HG02943 (cell line): ENCODE results near the gene GTF2A1.
A peak's percentile ranks its signal among the peaks of the same experiment; 100 is the strongest.

ENCODE experiments used
- ATAC-seq: cut with Tn5 transposase; IDR thresholded peaks from one replicate; pipeline ENCODE4 v1.9.1; 2021; ENCODE audit warnings: mild to moderate bottlenecking, low read depth, moderate library complexity; ENCODE audit not compliant: unreplicated experiment

GTF2A1 gene

DNA sequence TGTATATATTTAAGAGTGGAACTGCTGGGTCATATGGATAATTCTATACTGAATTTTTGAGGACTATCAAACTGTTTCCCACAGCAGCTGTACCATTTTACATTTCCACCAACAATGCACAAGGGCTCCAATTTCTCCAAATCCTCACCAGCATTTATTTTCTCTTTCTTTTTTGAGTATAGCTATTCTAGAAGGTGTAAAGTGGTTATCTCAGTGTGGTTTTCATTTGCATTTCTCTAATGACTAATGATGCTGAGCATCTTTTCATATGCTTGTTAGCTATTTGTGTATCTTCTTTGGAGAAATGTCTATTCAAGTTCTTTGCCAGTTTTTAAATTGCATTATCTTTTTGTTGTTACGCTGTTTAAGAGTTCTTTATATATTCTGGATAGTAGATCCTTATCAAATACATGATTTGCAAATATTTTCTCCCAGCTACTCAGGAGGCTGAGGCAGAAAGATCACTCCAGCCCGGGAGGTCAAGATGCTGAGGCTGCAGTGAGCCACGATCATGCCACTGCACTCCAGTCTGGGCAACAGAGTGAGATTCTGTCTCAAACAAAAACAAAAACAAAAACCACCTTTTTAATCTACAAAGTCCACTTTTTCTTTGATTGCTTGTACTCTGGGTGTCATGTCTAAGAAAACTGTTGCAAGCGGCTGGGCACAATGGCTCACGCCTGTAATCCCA lies 32.8 kb downstream of the GTF2A1 start:
- ATAC-seq: peak; percentile 69

DNA sequence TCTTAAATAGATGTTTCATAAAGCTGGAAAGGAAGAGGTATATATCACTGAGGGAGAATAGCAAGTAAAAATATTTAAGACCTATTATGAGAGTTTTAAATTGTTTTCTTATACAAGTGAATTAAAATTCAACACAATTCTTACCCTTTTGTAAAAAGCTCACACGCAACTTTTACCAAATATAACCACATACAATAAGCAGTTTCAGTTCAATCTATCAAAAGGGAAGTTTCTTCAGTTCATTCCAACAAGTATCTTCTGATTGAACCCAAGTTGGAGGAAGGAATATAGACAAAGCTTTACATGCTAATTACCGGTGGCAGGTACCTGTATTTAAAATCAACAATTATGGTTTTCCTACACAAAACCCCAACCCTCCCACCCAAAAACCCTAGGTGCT lies 41.1 kb downstream of the GTF2A1 start:
- no peak for ATAC-seq

DNA sequence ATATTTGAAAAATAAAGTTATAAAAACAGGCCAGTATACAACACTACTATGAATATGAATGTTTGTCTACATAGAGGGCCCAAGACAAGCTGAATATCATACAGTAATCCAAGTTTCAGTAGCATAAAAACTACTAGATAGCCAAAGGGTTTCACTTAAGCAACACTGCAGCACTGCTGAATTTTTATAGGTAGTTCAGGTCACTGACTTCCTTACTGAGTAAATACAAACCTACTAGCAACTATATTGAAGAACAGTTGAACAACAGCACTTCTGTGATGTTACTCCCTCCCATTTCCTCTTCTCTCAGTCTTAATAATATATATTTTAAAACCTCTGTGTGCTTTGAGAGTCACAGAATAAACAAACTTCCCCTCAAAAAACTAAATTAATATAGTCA lies 42.7 kb downstream of the GTF2A1 start:
- no peak for ATAC-seq

DNA sequence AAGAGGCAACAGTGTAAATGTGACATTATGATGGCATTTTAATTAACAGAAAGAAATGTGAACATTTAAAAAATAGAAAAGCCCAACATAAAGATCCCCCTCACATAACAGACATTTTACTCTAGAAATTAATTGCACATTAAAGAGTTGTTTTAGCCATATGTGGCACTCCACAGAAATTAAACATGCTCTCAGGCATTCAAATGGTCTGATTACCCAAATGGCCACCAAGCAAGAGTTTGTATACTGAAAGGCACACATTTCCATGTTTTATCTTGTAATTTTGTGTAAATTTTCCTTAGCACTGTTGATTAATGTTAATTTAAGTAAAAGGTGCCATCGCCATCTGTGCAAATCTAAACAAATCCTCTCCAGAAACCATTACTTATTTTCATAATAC lies 43.5 kb downstream of the GTF2A1 start:
- no peak for ATAC-seq

DNA sequence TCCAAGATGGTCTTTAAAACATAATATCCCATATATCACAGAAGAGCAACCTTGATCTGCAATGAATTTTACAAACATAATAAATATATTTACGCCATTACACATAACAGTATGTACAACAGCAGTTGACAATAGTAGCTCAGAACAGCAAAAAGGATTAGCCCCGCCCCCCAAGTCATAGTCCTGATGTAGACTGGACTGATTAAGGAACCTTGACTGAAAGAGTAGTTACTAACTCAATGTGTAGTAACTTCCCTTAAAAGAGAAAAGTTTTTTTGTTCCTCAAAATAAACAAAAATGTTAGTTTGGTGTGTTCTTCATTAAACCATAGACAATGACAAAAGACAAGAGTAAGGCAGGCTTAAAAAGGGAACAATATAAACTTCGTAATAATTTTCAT lies 44.5 kb downstream of the GTF2A1 start:
- no peak for ATAC-seq

DNA sequence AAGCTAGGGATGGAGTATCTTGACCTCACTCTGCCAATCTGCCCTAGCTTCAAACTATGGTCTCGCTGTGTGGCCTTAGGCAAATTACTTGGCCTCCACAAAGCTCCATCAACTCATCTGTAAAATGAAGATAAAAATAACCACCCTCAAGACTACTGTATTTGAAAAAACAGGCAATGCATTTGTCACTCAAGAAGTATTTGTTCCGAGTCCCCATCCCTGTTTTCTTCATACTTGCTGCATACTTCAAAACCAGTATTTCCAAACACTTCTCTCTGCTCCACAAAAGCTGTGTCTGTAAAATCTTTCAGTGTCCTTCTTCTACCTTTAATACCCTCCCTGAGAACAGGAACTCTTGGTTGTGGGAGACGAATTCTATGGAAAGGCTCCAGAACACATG lies 47.9 kb downstream of the GTF2A1 start:
- ATAC-seq: no peak

DNA sequence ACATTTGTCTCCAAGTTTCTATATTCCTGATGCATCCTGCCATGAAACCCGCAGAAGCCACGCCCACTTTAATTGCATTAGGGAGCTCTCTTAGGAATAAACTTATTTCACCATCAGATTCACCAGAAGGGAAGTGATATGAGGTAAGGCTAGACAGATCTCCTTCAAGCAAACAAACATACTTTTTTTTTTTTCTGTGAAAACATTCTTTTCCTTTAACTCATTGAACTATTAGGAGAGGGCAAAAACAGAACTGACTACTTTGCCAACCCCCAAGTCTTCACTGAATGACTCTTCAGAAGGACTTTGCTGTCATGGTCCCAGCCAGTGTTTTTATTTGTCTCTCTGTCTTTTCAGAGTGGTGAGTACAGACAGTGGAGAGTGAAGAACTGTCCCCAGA lies 48.4 kb downstream of the GTF2A1 start:
- ATAC-seq: no peak

DNA sequence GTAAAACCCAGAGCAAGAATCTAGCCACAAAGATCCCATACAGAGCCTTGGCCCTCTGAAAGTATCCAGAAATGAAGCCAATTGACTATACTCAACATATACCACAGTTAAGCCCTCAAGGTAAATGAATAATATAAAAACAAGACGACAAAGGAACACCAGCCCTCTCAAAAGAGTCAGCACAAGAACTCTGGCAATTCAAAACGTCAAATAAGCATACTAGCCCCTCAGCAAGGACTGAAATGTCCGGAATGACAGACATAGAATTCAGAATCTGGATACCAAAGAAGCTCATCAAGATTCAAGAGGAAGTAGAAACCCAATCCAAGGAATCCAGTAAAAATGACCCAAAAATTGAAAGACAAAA lies 49.9 kb downstream of the GTF2A1 start:
- no peak for ATAC-seq

DNA sequence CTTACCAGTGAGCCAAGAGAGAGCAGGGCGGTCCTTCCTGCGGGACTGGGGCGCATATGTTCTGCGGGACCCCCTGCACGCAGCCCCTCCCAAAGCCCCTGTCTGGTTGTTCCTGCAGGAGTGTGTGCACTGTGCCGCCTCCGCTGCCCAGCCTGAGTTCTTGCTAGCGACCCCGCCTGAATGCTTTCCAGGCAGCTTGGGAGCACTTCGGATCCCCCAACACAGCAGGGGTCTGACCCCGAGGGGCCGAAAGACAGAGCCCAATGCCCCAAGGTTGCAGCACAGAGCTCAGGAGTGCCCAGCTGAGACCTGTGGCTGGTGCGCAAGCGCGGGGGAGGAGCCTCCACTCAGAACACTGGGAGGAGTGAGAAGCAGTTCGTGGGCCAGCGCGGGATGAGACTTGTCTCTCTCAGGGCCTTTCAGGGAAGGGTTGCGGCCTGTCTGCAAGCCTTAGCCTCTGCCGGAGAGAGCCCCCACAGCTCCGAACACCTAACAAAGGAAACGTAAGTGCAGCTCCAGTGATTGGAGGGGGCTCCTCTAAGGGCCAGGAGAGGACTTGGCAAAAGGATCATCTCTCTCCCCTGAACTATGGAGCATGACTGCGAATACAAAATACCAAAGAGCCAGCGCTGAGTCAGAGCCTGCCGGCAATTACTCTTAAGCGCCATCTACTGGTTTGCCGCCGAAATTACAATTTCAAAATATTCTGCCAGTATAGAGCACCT lies 50.5 kb downstream of the GTF2A1 start:
- peak; percentile 98 for ATAC-seq

DNA sequence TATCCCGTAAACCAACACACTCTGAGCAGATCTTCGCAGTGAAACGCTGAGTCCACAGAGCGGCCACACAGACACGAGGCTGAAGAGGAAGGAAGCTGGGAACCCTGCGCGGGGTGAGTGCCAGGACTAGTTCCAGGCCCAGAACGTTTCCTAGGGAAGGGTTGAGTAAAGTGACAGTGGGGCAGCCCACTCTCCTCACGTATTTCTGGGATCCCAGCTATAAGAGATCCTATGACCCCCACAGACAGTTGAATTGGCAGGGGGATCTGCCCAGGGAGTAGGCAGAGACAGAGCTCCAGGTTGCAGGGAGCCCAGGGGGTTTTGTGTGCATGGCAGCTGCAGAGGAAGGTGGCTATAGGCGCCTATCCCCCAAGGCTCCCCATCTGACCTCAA lies 51.1 kb downstream of the GTF2A1 start:
- peak; percentile 29 for ATAC-seq

DNA sequence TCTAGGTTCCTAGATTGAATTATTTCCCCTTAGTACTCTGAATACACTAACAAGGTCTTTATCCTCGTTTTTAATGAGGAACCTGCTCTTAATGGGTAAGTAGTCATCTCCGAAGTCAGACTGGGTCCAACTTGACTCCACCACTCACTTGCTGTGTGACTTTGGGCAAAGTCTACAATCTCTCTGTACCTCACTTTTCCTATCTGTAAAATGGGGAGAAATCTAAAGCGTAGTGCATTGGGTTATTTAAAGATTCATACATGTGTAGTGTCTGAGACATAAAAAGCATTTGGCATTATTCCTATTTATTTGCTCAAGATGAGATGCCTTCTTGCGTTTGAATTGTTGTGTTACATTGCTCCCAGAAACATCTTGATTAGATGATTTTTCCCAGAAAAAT lies 51.5 kb downstream of the GTF2A1 start:
- no peak for ATAC-seq

DNA sequence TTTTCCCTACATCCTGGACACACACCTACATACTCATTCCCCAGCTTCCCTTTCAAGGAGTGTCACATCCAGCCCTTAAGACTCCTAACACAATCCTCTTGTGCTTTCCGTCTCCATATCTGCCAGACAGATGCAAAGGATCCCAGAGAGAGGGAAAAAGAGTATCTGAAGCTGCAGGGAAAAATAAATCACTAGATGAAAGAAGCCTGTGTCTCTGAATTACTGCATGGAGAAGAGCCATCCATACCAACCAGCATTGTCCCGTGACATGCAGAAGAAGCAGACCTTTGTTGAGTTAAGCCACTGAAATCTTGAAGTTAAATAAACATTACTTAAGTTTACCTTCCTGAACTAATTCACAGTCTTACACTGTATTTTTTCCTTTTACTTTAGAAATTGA lies 54.6 kb downstream of the GTF2A1 start:
- no peak for ATAC-seq

DNA sequence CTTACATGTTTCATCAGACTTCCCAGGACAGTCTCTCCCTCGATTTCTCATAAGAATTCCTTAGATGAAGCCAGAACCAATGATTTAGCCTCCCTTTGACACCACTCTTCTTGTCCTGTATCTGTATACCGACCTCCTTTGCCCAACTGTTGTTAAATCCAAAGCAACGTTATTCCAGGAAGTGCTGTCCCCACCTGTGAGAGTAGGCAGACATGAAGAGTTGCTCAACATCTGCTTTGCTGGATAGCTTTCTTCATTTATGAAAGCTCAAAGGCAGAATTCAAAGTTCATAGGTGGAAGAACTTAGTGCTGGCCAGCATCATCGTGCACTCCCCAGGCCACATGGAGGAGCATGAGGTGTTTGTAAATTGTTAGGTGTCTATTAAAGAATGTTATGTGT lies 55.6 kb downstream of the GTF2A1 start:
- ATAC-seq: no peak

DNA sequence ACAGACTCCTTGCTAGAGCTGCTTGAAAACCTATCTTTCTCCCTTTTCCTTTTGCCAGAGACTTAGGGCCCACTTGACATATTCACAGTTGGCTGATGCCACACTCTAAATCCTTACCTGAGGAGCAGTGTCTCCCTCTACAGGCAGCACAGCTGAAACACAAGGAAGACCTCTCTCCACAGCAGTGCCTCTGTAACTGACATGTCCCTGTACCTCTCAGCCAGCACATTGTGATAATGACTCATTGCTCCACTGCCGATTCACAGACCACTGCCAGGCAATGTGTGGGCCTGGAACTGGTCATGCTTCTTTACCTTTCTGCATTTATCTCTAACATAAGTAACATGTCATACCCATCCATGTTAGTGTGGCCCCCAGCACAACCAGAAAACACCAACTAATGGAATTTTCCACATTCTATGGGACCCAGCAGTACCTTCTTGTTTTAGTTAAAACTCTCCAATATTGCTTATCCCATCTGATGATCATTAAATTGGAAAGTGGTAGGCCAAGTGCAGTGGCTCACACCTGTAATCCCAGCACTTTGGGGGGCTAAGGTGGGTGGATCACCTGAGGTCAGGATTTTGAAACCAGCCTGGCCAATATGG lies 56.5 kb downstream of the GTF2A1 start:
- ATAC-seq: peak; percentile 77

DNA sequence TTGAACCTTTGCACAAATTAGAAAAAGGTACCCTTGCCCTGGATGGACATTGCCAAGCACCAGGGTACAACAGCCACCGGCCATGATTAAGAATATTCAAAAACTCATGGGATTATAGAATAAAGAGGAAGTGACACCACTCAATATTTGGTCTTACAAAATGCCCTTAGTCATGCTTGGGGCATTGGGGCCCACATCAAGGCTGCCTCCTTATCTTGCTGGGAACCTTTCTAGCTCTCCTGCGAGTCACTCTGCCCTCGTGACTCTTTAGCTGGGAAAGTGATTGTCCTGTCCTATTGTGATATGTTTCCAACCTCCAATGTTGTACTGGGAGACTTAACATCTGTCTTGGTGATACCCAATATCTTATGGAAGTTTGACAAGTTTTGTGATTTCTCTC lies 57.8 kb downstream of the GTF2A1 start:
- no peak for ATAC-seq

DNA sequence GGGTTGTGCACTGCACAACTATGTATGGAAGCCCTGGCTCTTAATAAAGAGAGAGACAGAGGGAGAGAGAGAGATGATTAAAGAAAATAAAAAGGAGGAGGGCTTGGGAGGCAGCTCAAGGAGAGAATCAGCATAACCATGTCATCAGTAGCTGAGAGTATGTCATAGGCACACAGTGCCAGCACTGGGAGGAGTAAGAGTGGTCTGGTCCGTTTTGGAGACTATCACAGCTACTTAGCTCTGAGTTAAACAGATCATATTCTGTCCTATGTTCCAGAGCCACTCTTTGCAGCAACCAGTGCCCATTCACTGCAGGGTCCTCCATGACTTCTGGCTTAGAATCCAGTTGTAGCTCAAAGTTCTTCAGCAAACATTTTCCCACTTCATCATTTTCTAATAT lies 59.0 kb downstream of the GTF2A1 start:
- ATAC-seq: no peak

DNA sequence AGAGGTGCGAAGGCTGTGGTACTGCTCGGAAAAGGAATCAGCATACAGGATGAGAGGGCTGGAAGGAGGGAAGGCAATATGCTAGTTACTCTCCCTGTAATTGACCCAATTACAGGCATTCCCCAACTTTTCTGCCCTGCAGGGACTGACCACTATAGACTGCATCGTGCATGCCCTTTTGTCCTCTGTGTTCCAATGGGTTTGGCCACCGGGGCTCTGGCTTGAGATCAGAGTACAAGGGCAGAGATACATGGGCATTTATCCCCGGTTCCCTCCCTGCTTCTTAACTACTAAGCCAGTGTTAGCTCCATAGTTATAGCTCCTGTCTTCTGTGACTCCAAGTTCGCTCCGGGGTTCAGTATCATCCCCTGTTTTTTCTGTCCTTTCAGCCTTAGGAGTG lies 59.7 kb downstream of the GTF2A1 start:
- no peak for ATAC-seq

DNA sequence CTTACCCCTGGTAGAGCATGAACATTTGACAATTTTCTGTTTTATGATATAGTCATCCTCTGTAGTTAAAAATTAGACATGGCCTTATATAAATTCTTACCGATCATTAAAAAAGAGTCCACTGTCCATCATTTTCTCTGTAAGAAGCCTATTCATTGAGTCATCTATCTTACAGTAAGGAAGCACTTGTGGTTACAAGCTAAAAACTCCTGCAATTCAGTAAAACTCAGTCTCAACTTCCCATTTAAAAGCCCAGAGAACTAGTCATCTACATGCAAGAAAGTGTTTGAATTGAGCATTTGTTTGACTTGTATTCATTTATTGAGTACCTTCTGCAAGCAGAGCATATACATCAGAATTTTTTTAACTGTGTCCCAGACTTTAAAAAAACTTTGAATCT lies 63.3 kb downstream of the GTF2A1 start:
- no peak for ATAC-seq

DNA sequence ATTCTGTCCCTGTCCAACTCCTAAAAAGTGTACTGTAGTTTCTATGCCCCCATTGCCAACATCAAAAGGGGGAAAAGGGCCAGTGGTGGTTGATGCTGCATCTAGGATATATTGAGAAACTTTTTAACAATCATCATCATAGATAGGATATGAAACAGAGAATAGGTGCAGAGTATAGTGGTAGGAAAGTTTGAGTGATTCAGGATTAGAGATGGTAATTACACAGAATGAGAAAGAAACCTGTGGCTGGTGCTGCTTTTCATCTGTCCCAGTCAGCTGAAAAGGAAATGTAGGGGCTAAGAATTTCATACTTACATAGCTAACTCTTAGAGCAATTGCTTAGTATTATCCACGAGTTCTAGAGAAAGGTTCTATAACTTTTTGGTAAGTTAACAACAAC lies 67.6 kb downstream of the GTF2A1 start:
- no peak for ATAC-seq

DNA sequence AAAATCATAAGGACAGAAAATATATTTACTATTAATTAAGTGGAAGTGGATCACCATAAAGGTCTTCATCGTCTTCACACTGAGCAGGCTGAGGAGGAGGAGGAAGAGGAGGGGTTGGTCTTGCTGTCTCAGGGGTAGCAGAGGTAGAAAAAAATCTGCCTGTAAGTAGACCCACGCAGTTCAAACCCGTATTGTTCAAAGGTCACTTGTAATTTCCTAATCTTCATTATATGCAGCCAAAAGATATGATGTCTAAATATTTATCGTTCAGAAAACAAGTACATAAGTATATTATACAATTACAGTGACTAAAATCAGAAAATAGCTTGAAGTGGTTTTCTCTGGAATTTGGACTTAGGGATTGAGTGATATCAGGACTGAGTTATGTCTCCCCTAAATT lies 72.1 kb downstream of the GTF2A1 start:
- ATAC-seq: no peak

DNA sequence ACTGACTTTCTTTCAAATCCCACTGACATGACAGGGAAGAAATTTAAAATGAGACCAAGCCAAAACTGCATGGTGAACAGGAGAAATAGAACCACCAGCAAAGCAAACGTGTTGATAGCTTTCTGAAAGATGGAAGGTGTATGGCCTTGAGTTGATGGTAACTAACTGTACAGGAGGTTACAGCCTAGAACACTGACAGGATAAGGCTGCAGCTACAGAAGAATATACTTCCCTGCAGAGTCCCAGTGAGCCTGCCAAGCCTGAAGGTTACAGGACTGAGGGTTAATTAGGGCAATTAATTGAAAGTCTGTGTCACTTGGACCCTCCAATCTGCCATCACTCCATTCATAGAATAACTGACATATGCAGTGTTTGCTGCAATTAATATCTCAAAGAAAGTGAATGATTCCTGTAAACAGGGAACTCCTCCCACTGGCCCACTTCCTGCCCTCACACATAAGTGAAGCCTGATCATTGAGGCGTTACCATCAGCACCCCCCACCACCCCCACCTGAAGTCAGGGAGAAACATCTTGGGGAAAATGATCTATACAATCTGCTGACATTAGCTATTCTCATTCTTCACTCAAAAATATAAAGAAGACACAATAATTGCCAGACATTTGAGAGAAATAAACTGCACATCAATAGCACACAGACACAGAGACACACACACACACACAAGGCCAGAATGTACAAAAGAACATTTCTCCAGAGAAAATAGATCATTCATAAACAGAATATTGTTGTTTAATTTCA lies 73.4 kb downstream of the GTF2A1 start:
- no peak for ATAC-seq
